ENCODE measurements around the gene ACTN3. TPM values are rescaled to one million over a fixed set of nuclear protein-coding genes. Genes with fewer than 3 reads are reported as not detected.

The ACTN3 gene
- total RNA-seq, 2 experiments from 2014 or later, result 0.27 TPM; not detected in 1

DNA sequence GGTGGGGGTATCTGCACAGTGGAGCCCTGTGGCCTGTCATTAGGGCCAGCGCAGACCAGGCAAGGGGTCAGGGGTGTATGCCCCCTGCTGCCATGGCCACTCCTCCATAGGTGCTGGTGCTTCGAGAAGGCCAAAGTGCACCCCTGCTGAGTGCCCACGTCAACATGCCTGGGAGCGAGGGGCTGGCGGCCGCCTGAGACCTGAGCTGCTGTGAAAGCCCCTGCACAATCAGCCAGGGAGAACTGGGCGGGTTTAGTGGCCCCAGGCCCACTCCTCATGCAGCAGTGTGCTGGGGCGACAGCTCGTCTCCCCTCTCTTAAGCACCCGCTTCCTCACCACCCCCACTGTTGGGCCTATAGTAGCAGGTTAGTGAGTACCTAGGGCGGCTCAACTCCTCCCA, 14.9 kb upstream of the ACTN3 start:
- Histone ChIP-seq H3K9me3 (ENCODE audit: low read length) (no peaks in the 10 kb centered on the region), H3K4me2 (ENCODE audit: low read length) (no peak overlapping the region), H4K20me1 (ENCODE audit: insufficient read depth, low read length) (no peaks in the 10 kb centered on the region), H3K4me1 (ENCODE audit: insufficient read depth, low read length, poor library complexity, severe bottlenecking) (no peaks in the 10 kb centered on the region), H3K79me2 (ENCODE audit: insufficient read depth, low read depth, low read length) (no peaks in the 10 kb centered on the region), H3K4me3 (ENCODE audit: low read depth, low read length, poor library complexity, severe bottlenecking) (no peak overlapping the region), H3K36me3 (ENCODE audit: insufficient read depth, low read length) (peaks cover 9% of the 10 kb centered on the region), H3K9me2 (ENCODE audit: insufficient read depth, low read length) (no peaks in the 10 kb centered on the region), H2AFZ (ENCODE audit: low read length) (no peak overlapping the region), H3K27ac (ENCODE audit: low read depth, low read length, poor library complexity, severe bottlenecking) (no peak overlapping the region)
- DNase-seq (ENCODE audit: low spot score), result no peak
- TF ChIP-seq, protein P1, sequence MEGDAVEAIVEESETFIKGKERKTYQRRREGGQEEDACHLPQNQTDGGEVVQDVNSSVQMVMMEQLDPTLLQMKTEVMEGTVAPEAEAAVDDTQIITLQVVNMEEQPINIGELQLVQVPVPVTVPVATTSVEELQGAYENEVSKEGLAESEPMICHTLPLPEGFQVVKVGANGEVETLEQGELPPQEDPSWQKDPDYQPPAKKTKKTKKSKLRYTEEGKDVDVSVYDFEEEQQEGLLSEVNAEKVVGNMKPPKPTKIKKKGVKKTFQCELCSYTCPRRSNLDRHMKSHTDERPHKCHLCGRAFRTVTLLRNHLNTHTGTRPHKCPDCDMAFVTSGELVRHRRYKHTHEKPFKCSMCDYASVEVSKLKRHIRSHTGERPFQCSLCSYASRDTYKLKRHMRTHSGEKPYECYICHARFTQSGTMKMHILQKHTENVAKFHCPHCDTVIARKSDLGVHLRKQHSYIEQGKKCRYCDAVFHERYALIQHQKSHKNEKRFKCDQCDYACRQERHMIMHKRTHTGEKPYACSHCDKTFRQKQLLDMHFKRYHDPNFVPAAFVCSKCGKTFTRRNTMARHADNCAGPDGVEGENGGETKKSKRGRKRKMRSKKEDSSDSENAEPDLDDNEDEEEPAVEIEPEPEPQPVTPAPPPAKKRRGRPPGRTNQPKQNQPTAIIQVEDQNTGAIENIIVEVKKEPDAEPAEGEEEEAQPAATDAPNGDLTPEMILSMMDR (conservative IDR thresholded peaks at IDR 0.05; ENCODE audit: low read length), result no peak
- TF ChIP-seq EZH2phosphoT487 (IDR thresholded peaks at IDR 0.05; ENCODE audit: borderline replicate concordance, low read depth, low read length), result no peak
- ChIA-PET CTCF (ENCODE audit: unreplicated experiment) (no interaction called here), POLR2A (no interaction called here)
- no TSS peak for BruUV-seq (replicated peaks)
- intact Hi-C loops (cut with micrococcal nuclease; ENCODE audit: unreplicated experiment), result no loop called here

DNA sequence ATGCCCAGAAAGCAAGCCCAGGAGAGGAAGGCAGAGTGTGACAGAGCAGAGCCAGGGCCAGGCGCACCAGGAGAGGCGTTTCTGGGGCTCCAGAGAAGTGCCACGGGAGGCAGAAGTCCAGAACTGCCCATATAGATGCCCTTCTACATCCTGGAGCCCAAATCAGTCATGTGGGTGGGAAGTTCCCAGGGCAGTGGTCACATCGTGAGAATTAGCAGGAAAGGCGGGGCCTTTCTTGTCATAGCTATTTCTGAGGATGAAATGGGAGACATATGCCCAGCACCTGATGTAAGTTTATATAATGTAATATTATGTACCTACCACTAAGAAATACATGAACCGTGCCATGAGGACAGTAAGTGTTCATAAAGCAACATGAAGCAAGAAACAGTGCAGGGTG, 13.9 kb upstream of the ACTN3 start:
- peaks cover 9% of the 10 kb centered on the region for H3K36me3 ChIP-seq (ENCODE audit: insufficient read depth, low read length)
- no peak overlapping the region for H2AFZ ChIP-seq (ENCODE audit: low read length)
- no TSS peak for BruUV-seq (replicated peaks)
- no peaks in the 10 kb centered on the region for H4K20me1 ChIP-seq (ENCODE audit: insufficient read depth, low read length)
- no peak overlapping the region for H3K4me3 ChIP-seq (ENCODE audit: low read depth, low read length, poor library complexity, severe bottlenecking)
- no peaks in the 10 kb centered on the region for H3K79me2 ChIP-seq (ENCODE audit: insufficient read depth, low read depth, low read length)
- no peak for DNase-seq (ENCODE audit: low spot score)
- H3K9me3 ChIP-seq (ENCODE audit: low read length), result no peaks in the 10 kb centered on the region
- H3K9me2 ChIP-seq (ENCODE audit: insufficient read depth, low read length), result no peaks in the 10 kb centered on the region
- no peaks in the 10 kb centered on the region for H3K4me1 ChIP-seq (ENCODE audit: insufficient read depth, low read length, poor library complexity, severe bottlenecking)
- intact Hi-C loops (cut with micrococcal nuclease; ENCODE audit: unreplicated experiment), result no loop called here
- CTCF ChIA-PET (ENCODE audit: unreplicated experiment), result no interaction called here
- POLR2A ChIA-PET, result interaction anchor here (0.5 kb wide), 1 partner anchor 190 kb away, joined by 3 read pairs; no protein-coding TSS in a partner anchor
- TF ChIP-seq, protein P1 (conservative IDR thresholded peaks at IDR 0.05; ENCODE audit: low read length), result no peak
- no peak for TF ChIP-seq EZH2phosphoT487 (IDR thresholded peaks at IDR 0.05; ENCODE audit: borderline replicate concordance, low read depth, low read length)
- H3K4me2 ChIP-seq (ENCODE audit: low read length), result no peak overlapping the region
- H3K27ac ChIP-seq (ENCODE audit: low read depth, low read length, poor library complexity, severe bottlenecking), result no peak overlapping the region

DNA sequence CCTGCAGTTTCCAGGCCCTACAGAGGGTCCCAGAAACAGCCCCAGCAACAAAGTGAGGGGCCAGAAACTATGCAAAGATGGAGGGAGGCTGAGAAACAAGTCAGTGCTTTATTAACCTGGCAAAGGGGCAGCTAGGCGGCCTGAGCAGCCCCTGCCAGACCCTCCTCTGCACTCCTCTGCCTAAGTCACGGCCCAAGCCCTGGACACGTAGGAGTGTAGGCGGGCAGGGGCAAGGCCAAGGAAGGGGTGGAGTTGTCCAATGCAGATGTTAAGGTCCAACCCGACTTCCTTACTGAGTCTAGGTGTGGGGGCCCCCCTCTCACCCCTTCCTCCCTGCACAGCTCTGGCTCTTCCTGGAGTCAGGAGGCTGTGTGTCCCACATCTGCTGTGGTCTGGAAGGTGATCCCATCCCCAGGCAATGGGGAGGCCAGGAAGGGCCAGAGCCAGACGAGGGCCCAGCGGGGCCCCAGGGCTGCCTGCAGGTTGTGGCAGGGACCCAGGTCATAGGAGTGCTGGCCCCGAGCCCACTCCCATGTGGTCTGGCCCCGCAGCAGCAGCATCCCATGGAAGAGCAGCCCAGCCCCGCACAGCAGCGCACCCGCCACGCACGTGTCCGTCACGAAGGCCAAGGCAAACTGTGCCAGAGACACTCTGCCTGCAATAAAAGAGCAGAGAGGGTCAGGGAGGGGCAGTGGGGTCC, 7.4 kb upstream of the ACTN3 start:
- Histone ChIP-seq H3K27ac (ENCODE audit: low read depth, low read length, poor library complexity, severe bottlenecking) (no peak overlapping the region), H3K4me1 (ENCODE audit: insufficient read depth, low read length, poor library complexity, severe bottlenecking) (peaks cover 12% of the 10 kb centered on the region), H3K36me3 (ENCODE audit: insufficient read depth, low read length) (peaks cover 21% of the 10 kb centered on the region), H3K79me2 (ENCODE audit: insufficient read depth, low read depth, low read length) (no peaks in the 10 kb centered on the region), H3K4me3 (ENCODE audit: low read depth, low read length, poor library complexity, severe bottlenecking) (no peak overlapping the region), H2AFZ (ENCODE audit: low read length) (no peak overlapping the region), H4K20me1 (ENCODE audit: insufficient read depth, low read length) (no peaks in the 10 kb centered on the region), H3K9me2 (ENCODE audit: insufficient read depth, low read length) (no peaks in the 10 kb centered on the region), H3K4me2 (ENCODE audit: low read length) (no peak overlapping the region), H3K9me3 (ENCODE audit: low read length) (no peaks in the 10 kb centered on the region)
- DNase-seq (ENCODE audit: low spot score), result no peak
- TF ChIP-seq EZH2phosphoT487 (IDR thresholded peaks at IDR 0.05; ENCODE audit: borderline replicate concordance, low read depth, low read length), result no peak
- TF ChIP-seq, protein P1 (conservative IDR thresholded peaks at IDR 0.05; ENCODE audit: low read length), result no peak
- ChIA-PET CTCF (ENCODE audit: unreplicated experiment) (no interaction called here), POLR2A (no interaction called here)
- no TSS peak for BruUV-seq (replicated peaks)
- intact Hi-C loops (cut with micrococcal nuclease; ENCODE audit: unreplicated experiment), result no loop called here
